AG09319 (cell line): ENCODE measurements around the gene LRRC4C.
"Not testable (repeated sequence)": the region's sequence is repeated elsewhere in the genome, so short reads cannot be mapped to it uniquely, and the experiment has no call there.

ENCODE experiments used
- DNase-seq: peaks from one replicate; pipeline ENCODE4 v3.0.0-alpha.2; 2010; ENCODE audit warnings: low read depth; ENCODE audit errors: extremely low read depth
- CTCF ChIP-seq: IDR thresholded peaks from 2 replicates; pipeline ENCODE4 v1.5.1; 2011; ENCODE audit warnings: low read depth, mild to moderate bottlenecking, inconsistent platforms, low read length, moderate library complexity

LRRC4C gene

GRCh38 chr11:40894501-40894900, 565.0 kb downstream of the LRRC4C start:
- no peak for DNase-seq
- no peak for TF ChIP-seq CTCF

- no peak for TF ChIP-seq CTCF
- no peak for DNase-seq
Observed at GRCh38 chr11:40885250-40885954, 574.0 kb downstream of the LRRC4C start.

- no peak for TF ChIP-seq CTCF
- DNase-seq = no peak
Observed at GRCh38 chr11:40882301-40882700, 577.2 kb downstream of the LRRC4C start.

- TF ChIP-seq CTCF = no peak
- DNase-seq = no peak
Observed at GRCh38 chr11:40879911-40880310, 579.5 kb downstream of the LRRC4C start.

GRCh38 chr11:40877981-40878380, 581.5 kb downstream of the LRRC4C start:
- TF ChIP-seq CTCF = no peak
- no peak for DNase-seq

- no peak for DNase-seq
- no peak for TF ChIP-seq CTCF
Observed at GRCh38 chr11:40877256-40877655, 582.2 kb downstream of the LRRC4C start.

GRCh38 chr11:40867991-40868632, 591.3 kb downstream of the LRRC4C start:
- TF ChIP-seq CTCF = no peak
- no peak for DNase-seq

GRCh38 chr11:40857754-40858153, 601.7 kb downstream of the LRRC4C start:
- not testable (repeated sequence) for DNase-seq
